GM19468 (cell line): ENCODE measurements around the gene LENG9.
"Not testable (repeated sequence)": the region's sequence is repeated elsewhere in the genome, so short reads cannot be mapped to it uniquely, and the experiment has no call there.

ENCODE experiments used
- ATAC-seq: cut with Tn5 transposase; IDR thresholded peaks from one replicate; pipeline ENCODE4 v1.9.1; 2021; ENCODE audit warnings: mild to moderate bottlenecking, moderate library complexity, moderate number of reproducible peaks; ENCODE audit not compliant: unreplicated experiment; ENCODE audit errors: extremely low read depth

LENG9 gene

GRCh38 chr19:54446349-54446748 is 17.2 kb downstream of the LENG9 start:
- ATAC-seq, result not testable (repeated sequence)

GRCh38 chr19:54444737-54445136 is 18.8 kb downstream of the LENG9 start:
- no peak for ATAC-seq

- no peak for ATAC-seq
These were observed 22.9 kb downstream of the LENG9 start for GRCh38 chr19:54440641-54441040.

- ATAC-seq, result no peak
These were observed 24.3 kb downstream of the LENG9 start for GRCh38 chr19:54439174-54439851.

GRCh38 chr19:54436628-54437252 is 26.8 kb downstream of the LENG9 start:
- no peak for ATAC-seq

GRCh38 chr19:54436031-54436523 is 27.5 kb downstream of the LENG9 start:
- ATAC-seq, result no peak

GRCh38 chr19:54435551-54436016 is 28.0 kb downstream of the LENG9 start:
- ATAC-seq, result no peak

GRCh38 chr19:54434873-54435214 is 28.7 kb downstream of the LENG9 start:
- no peak for ATAC-seq

- no peak for ATAC-seq
These were observed 29.3 kb downstream of the LENG9 start for GRCh38 chr19:54434112-54434872.

GRCh38 chr19:54433697-54434096 is 29.9 kb downstream of the LENG9 start:
- ATAC-seq, result no peak

GRCh38 chr19:54432144-54432738 is 31.3 kb downstream of the LENG9 start:
- no peak for ATAC-seq

GRCh38 chr19:54431255-54431838 is 32.2 kb downstream of the LENG9 start:
- no peak for ATAC-seq

GRCh38 chr19:54430306-54431254 is 33.0 kb downstream of the LENG9 start:
- no peak for ATAC-seq

GRCh38 chr19:54429545-54430227 is 33.9 kb downstream of the LENG9 start:
- no peak for ATAC-seq

- no peak for ATAC-seq
These were observed 34.4 kb downstream of the LENG9 start for GRCh38 chr19:54429176-54429495.

GRCh38 chr19:54428323-54429175 is 35.0 kb downstream of the LENG9 start:
- no peak for ATAC-seq

- no peak for ATAC-seq
These were observed 36.0 kb downstream of the LENG9 start for GRCh38 chr19:54427586-54427985.
